HG02970 (cell line): Measurements from ENCODE around the gene SRCIN1.

Source experiments
- ATAC-seq: cut with Tn5 transposase; IDR thresholded peaks from one replicate; pipeline ENCODE4 v1.9.1; 2021; ENCODE audit warnings: mild to moderate bottlenecking, moderate library complexity, moderate number of reproducible peaks; ENCODE audit not compliant: unreplicated experiment, low FRiP score

The SRCIN1 gene

GRCh38 chr17:38585056-38585917, 20.5 kb downstream of the SRCIN1 start:
- ATAC-seq = no peak

- ATAC-seq = no peak
Observed at GRCh38 chr17:38584350-38584925, 21.3 kb downstream of the SRCIN1 start.

GRCh38 chr17:38583828-38584349, 21.9 kb downstream of the SRCIN1 start:
- ATAC-seq = no peak

GRCh38 chr17:38583176-38583575, 22.6 kb downstream of the SRCIN1 start:
- no peak for ATAC-seq

- ATAC-seq = no peak
Observed at GRCh38 chr17:38582069-38582468, 23.7 kb downstream of the SRCIN1 start.

- no peak for ATAC-seq
Observed at GRCh38 chr17:38579934-38580333, 25.8 kb downstream of the SRCIN1 start.

GRCh38 chr17:38579083-38579480, 26.7 kb downstream of the SRCIN1 start:
- no peak for ATAC-seq

GRCh38 chr17:38578229-38579082, 27.3 kb downstream of the SRCIN1 start:
- no peak for ATAC-seq

- ATAC-seq = no peak
Observed at GRCh38 chr17:38577645-38578173, 28.0 kb downstream of the SRCIN1 start.

- no peak for ATAC-seq
Observed at GRCh38 chr17:38577244-38577643, 28.5 kb downstream of the SRCIN1 start.

- ATAC-seq = no peak
Observed at GRCh38 chr17:38575781-38576180, 30.0 kb downstream of the SRCIN1 start.

- ATAC-seq = no peak
Observed at GRCh38 chr17:38574712-38575111, 31.0 kb downstream of the SRCIN1 start.

- ATAC-seq = no peak
Observed at GRCh38 chr17:38572669-38573365, 32.9 kb downstream of the SRCIN1 start.

GRCh38 chr17:38571833-38572668, 33.7 kb downstream of the SRCIN1 start:
- ATAC-seq = no peak

GRCh38 chr17:38569701-38570512, 35.8 kb downstream of the SRCIN1 start:
- ATAC-seq = no peak

- no peak for ATAC-seq
Observed at GRCh38 chr17:38568845-38569510, 36.8 kb downstream of the SRCIN1 start.

- ATAC-seq = no peak
Observed at GRCh38 chr17:38568274-38568673, 37.5 kb downstream of the SRCIN1 start.

- no peak for ATAC-seq
Observed at GRCh38 chr17:38567350-38567749, 38.4 kb downstream of the SRCIN1 start.
